Right atrium auricular region (tissue), 2 donors: ENCODE data around the gene PKNOX1. TPM values are rescaled to one million over a fixed set of nuclear protein-coding genes. Genes with fewer than 3 reads are reported as not detected.
A peak's percentile ranks its signal among the peaks of the same experiment; 100 is the strongest.
"Not testable (repeated sequence)": the region's sequence is repeated elsewhere in the genome, so short reads cannot be mapped to it uniquely, and the experiment has no call there.

ENCODE experiments used
- DNase-seq: peaks from one replicate; pipeline ENCODE4 v3.0.0-alpha.2; 2019; ENCODE audit warnings: low spot score
- H3K27ac ChIP-seq, 2 donors: fragments of 200-600 bp; sonication (generic); 1 replicate in 1 of 2; 2 replicates in 1 of 2; pipeline ENCODE4 v1.5.1; 2016 to 2019
- H3K27me3 ChIP-seq, 2 donors: fragments of 200-600 bp; sonication (generic); one replicate each; pipeline versions ENCODE4 v1.5.1 to v1.6.0; 2017 to 2019
- H3K36me3 ChIP-seq: fragments of 200-600 bp; sonication (generic); one replicate; pipeline ENCODE4 v1.5.1; 2016
- H3K4me1 ChIP-seq, 2 donors: fragments of 200-600 bp; sonication (generic); one replicate each; pipeline versions ENCODE4 v1.5.1 to v1.6.0; 2017 to 2019
- H3K4me3 ChIP-seq, 2 donors: fragments of 200-600 bp; sonication (generic); 1 replicate in 1 of 2; 2 replicates in 1 of 2; pipeline ENCODE4 v1.5.1; 2017 to 2019; ENCODE audit warnings: mild to moderate bottlenecking in 1 of 2, moderate library complexity in 1 of 2
- H3K9me3 ChIP-seq, 2 donors: fragments of 200-600 bp; sonication (generic); one replicate each; pipeline ENCODE4 v1.5.1; 2019
- total RNA-seq, 2 donors: library from RNA; depleted of rRNA; stranded (reverse); fragments of >200 nt; gene quantifications; one replicate each; pipeline ENCODE4 v1.1.0, GENCODE V29; 2016
- TF ChIP-seq, protein P1 (sequence below), 2 donors: fragments of 200-600 bp; sonication (generic); IDR thresholded peaks; one replicate each; pipeline ENCODE4 v1.5.1; 2019; ENCODE audit warnings: antibody characterized with exemption in 2 of 2

Gene PKNOX1
- total RNA-seq, 2 donors from 2014 or later: 7.5 to 10.1 TPM

DNA sequence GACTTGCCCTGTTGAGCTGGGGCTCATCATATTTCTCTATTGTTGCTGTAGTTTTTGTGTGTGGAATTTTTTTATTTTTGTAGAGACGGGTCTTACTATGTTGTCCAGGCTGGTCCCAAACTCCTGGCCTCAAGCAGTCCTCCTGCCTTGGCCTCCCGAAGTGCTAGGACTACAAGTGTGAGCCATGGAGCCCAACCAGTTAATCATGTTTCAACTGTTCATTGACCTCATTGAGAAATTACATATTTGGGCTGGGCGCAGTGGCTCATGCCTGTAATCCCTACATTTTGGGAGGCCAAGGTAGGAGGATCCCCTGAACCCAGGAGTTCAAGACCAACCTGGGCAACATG lies 9.2 kb upstream of the PKNOX1 start:
- Histone ChIP-seq H3K4me3 (no peak overlapping the region), H3K27ac (no peak overlapping the region), H3K9me3 (no peaks in the 10 kb centered on the region), H3K36me3 (no peaks in the 10 kb centered on the region), H3K4me1 (no peaks in the 10 kb centered on the region), H3K27me3 (no peaks in the 10 kb centered on the region)
- no peak for DNase-seq
- TF ChIP-seq, protein P1, sequence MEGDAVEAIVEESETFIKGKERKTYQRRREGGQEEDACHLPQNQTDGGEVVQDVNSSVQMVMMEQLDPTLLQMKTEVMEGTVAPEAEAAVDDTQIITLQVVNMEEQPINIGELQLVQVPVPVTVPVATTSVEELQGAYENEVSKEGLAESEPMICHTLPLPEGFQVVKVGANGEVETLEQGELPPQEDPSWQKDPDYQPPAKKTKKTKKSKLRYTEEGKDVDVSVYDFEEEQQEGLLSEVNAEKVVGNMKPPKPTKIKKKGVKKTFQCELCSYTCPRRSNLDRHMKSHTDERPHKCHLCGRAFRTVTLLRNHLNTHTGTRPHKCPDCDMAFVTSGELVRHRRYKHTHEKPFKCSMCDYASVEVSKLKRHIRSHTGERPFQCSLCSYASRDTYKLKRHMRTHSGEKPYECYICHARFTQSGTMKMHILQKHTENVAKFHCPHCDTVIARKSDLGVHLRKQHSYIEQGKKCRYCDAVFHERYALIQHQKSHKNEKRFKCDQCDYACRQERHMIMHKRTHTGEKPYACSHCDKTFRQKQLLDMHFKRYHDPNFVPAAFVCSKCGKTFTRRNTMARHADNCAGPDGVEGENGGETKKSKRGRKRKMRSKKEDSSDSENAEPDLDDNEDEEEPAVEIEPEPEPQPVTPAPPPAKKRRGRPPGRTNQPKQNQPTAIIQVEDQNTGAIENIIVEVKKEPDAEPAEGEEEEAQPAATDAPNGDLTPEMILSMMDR (IDR thresholded peaks at IDR 0.05): no peak

DNA sequence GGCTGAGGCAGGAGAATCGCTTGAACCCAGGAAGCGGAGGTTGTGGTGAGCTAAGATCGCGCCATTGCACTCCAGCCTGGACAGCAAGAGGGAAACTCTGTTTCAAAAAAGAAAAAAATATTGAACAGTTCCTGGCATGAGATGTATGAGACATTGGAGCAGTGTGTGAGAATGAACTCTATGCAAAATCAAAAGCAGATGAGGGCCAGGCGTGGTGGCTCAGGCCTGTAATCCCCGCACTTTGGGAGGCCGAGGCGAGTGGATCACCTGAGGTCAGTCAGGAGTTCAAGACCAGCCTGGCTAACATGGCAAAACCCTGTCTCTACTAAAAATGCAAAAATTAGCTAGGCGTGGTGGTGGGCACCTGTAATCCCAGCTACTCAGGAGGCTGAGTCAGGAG lies 6.7 kb upstream of the PKNOX1 start:
- not testable (repeated sequence) for H3K4me3 ChIP-seq, DNase-seq, H3K27me3 ChIP-seq, H3K9me3 ChIP-seq, H3K4me1 ChIP-seq, H3K27ac ChIP-seq, H3K36me3 ChIP-seq

DNA sequence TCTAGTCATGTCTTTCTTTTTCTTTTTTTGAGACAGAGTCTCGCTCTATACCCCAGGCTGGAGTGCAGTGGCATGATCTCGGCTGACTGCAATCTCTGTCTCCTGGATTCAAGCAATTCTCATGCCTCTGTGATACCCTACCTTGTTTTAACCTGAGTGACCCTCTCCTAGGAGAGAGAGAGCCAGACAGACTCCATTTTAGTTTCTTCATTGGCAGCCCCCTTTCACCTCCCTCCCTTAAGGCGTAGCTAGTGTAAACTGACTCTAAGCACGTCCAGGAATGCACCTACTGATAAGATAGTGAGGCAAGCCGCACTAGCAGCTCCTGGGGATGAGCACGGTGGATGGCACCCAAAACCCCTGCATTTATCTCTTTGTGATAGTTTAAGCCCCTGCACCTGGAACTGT lies 5.2 kb upstream of the PKNOX1 start:
- Histone ChIP-seq H3K36me3 (no peaks in the 10 kb centered on the region), H3K4me3 (no peak overlapping the region), H3K4me1 (peaks cover 0 to 6% of the 10 kb centered on the region in 2 donors), H3K9me3 (no peaks in the 10 kb centered on the region), H3K27ac (no peak overlapping the region), H3K27me3 (no peaks in the 10 kb centered on the region)
- DNase-seq: no peak
- TF ChIP-seq, protein P1 (IDR thresholded peaks at IDR 0.05): no peak

DNA sequence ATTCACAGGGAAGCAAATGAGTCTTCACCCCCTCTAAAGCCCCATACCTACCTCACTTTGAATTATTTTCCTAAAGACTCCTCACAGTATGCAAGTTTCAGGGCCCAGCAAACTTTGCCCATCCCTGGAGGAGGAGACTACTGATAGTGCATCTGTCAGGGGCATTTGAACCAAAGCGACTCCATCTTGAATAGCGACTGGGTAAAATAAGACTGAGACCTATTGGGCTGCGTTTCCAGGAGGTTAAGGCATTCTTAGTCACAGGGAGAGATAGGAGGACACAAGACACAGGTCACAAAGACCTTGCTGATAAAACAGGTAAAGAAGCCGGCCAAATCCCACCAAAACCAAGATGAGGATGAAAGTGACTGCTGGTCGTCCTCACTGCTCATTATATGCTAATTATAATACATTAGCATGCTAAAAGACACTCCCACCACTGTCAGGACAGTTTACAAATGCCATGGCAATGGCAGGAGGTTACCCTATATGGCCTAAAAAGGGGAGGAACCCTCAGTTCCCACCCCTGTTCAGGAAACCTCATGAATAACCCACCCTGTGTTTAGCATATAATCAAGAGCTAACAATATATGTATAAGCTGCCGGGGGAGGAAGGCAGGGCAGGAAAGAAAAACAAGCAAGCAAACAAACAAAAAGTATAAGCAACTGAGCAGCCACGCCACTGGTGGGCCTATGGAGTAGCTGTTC lies 3.3 kb upstream of the PKNOX1 start:
- Histone ChIP-seq H3K4me1 (peaks cover 0 to 10% of the 10 kb centered on the region in 2 donors), H3K36me3 (no peaks in the 10 kb centered on the region), H3K4me3 (no peak overlapping the region), H3K27ac (no peak overlapping the region), H3K9me3 (no peaks in the 10 kb centered on the region), H3K27me3 (no peaks in the 10 kb centered on the region)
- TF ChIP-seq, protein P1 (IDR thresholded peaks at IDR 0.05): no peak
- no peak for DNase-seq

DNA sequence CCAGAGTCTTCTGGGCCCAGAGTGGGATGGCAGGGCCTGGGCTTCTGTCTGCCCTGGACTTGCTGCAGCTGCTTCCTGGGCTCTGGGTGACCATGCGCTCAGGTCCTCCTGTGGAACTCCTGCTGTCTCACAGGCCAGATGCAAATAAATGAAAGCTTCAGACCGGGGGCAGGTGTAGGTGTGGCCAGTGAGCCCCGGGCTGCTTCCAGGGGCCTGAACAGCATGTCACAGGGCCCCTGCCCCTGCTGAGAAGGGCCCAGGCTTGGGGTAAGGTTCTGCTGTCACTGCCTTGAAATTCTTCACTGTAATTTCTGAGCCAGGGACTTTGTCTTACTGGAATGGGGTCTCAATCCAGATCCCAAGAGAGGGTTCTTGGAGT lies 2.5 kb upstream of the PKNOX1 start:
- TF ChIP-seq, protein P1 (IDR thresholded peaks at IDR 0.05): no peak
- DNase-seq: no peak
- peaks cover 0 to 17% of the 10 kb centered on the region in 2 donors for H3K4me1 ChIP-seq
- no peaks in the 10 kb centered on the region for H3K36me3 ChIP-seq
- no peak overlapping the region for H3K27ac ChIP-seq
- H3K9me3 ChIP-seq: no peaks in the 10 kb centered on the region
- H3K27me3 ChIP-seq: no peaks in the 10 kb centered on the region
- H3K4me3 ChIP-seq: no peak overlapping the region

DNA sequence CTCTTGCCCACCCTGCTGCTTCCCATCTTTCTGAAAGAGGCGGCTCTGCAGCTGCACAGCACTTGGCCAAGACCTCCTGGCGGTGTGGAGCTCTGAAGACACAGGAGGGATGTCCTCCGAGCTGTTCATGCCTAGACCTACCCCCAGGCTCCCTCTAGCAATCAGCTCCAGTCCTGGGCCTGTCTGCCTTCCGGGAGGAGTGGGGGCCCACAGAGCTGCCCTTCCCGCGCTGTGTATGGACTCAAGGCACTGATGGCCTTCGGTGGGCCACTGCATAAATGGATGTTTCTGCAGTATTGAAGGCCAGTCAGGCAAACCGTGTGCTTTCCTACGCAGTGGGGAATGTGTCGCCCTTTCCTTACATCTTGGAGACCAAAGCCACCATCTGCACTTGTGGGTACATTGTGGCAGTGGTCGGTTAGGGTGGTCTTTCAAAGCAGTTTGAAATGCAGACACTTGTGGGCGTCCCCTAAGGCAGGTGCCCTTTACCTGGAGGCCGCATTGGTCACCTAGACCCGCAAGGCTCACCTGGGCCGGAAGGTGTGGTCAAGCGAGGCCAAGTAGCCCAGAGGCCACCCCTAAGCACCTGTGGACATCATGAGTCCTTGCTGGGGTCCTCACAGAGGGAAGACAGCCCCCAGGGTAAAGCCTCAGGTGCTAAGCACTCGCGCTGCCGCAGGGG lies 912 bp upstream of the PKNOX1 start:
- peak overlapping the region; percentile 80 to 84 for H3K4me3 ChIP-seq
- peak overlapping the region; percentile 82 to 87 for H3K27ac ChIP-seq
- TF ChIP-seq, protein P1 (IDR thresholded peaks at IDR 0.05): no peak
- no peaks in the 10 kb centered on the region for H3K9me3 ChIP-seq
- DNase-seq: peak; percentile 63
- H3K4me1 ChIP-seq: peaks cover 0 to 17% of the 10 kb centered on the region in 2 donors
- H3K27me3 ChIP-seq: no peaks in the 10 kb centered on the region
- no peaks in the 10 kb centered on the region for H3K36me3 ChIP-seq
